Upper lobe of left lung (tissue), 6 donors: ENCODE data around the gene SIVA1. TPM values are rescaled to one million over a fixed set of nuclear protein-coding genes. Genes with fewer than 3 reads are reported as not detected.

Source experiments
- ATAC-seq, 2 donors: fragments of 200-7000 bp; cut with Tn5 transposase; one replicate each; pipeline ENCODE4 v1.9.1; 2022; ENCODE audit warnings: mild to moderate bottlenecking in 2 of 2, moderate library complexity in 2 of 2; ENCODE audit not compliant: low FRiP score in 2 of 2
- DNase-seq, 2 donors: peaks; one replicate each; pipeline ENCODE4 v3.0.0-alpha.2; 2019 to 2020
- H3K27ac ChIP-seq, 4 donors: fragments of 200-600 bp; sonication (generic); one replicate each; pipeline ENCODE4 v1.5.1; 2016 to 2019
- H3K27me3 ChIP-seq, 4 donors: fragments of 200-600 bp; sonication (generic); one replicate each; pipeline ENCODE4 v1.5.1; 2017 to 2019
- H3K36me3 ChIP-seq, 4 donors: fragments of 200-600 bp; sonication (generic); one replicate each; pipeline ENCODE4 v1.5.1; 2016 to 2019
- H3K4me1 ChIP-seq, 4 donors: fragments of 200-600 bp; sonication (generic); one replicate each; pipeline ENCODE4 v1.5.1; 2018 to 2019
- H3K4me3 ChIP-seq, 4 donors: fragments of 200-600 bp; sonication (generic); one replicate each; pipeline ENCODE4 v1.5.1; 2017 to 2019; ENCODE audit warnings: mild to moderate bottlenecking in 2 of 4, moderate library complexity in 1 of 4
- H3K9me3 ChIP-seq, 4 donors: fragments of 200-600 bp; sonication (generic); one replicate each; pipeline ENCODE4 v1.5.1; 2018 to 2019
- EP300 ChIP-seq, 4 donors: sonication (generic); formaldehyde crosslinking; IDR thresholded peaks; one replicate each; pipeline ENCODE4 v1.5.1; 2017; ENCODE audit warnings: antibody characterized with exemption in 4 of 4, control low read depth in 2 of 4
- POLR2A ChIP-seq, 4 donors: fragments of 450-650 bp; IDR thresholded peaks; one replicate each; pipeline ENCODE4 v1.5.1; 2016 to 2017; ENCODE audit warnings: antibody characterized with exemption in 4 of 4, mild to moderate bottlenecking in 2 of 4
- POLR2AphosphoS5 ChIP-seq, 2 donors: sonication (generic); formaldehyde crosslinking; IDR thresholded peaks; one replicate each; pipeline ENCODE4 v1.5.1; 2017; ENCODE audit warnings: antibody characterized with exemption in 2 of 2
- WGBS, 2 donors: methylation state at CpG; one replicate each; pipeline ENCODE4 v1.1.5; 2017 to 2018; 5-methylcytosine and 5-hydroxymethylcytosine counted together
- total RNA-seq, 6 donors: library from RNA; depleted of rRNA in 4 of 6; stranded (reverse); fragments of >200 nt in 4 of 6; gene quantifications; one replicate each; pipeline versions ENCODE4 v1.1.0 to v1.2.1, GENCODE V29; 2016 to 2021
- TF ChIP-seq, protein P1 (sequence below), 6 experiments: fragments of 450-650 bp in 4 of 6; fragments of 200-600 bp in 2 of 6; sonication (generic) in 2 of 6; IDR thresholded peaks; one replicate each; pipeline ENCODE4 v1.5.1; 2016 to 2019; ENCODE audit warnings: antibody characterized with exemption in 6 of 6
- donor health status: DM: no; HTN: no; CAD: no; lungs with moderate emphysema.
- donor health status: DM: no; HTN: yes; CAD: no; lungs with severe emphysema.

The SIVA1 gene
- total RNA-seq, 6 donors from 2014 or later: 72.3 to 241 (median 91.0) TPM

- Histone ChIP-seq H3K4me1 (peaks cover 9 to 24% (median 10%) of the 10 kb centered on the region in 4 donors), H3K4me3 (no peak overlapping the region), H3K9me3 (no peaks in the 10 kb centered on the region), H3K36me3 (peaks cover 5 to 51% (median 36%) of the 10 kb centered on the region in 4 donors), H3K27ac (no peak overlapping the region), H3K27me3 (no peaks in the 10 kb centered on the region)
- TF ChIP-seq POLR2AphosphoS5 (IDR thresholded peaks at IDR 0.05): no peak
- TF ChIP-seq EP300 (IDR thresholded peaks at IDR 0.05): no peak
- TF ChIP-seq, protein P1, sequence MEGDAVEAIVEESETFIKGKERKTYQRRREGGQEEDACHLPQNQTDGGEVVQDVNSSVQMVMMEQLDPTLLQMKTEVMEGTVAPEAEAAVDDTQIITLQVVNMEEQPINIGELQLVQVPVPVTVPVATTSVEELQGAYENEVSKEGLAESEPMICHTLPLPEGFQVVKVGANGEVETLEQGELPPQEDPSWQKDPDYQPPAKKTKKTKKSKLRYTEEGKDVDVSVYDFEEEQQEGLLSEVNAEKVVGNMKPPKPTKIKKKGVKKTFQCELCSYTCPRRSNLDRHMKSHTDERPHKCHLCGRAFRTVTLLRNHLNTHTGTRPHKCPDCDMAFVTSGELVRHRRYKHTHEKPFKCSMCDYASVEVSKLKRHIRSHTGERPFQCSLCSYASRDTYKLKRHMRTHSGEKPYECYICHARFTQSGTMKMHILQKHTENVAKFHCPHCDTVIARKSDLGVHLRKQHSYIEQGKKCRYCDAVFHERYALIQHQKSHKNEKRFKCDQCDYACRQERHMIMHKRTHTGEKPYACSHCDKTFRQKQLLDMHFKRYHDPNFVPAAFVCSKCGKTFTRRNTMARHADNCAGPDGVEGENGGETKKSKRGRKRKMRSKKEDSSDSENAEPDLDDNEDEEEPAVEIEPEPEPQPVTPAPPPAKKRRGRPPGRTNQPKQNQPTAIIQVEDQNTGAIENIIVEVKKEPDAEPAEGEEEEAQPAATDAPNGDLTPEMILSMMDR (IDR thresholded peaks at IDR 0.05): no peak
- TF ChIP-seq POLR2A (IDR thresholded peaks at IDR 0.05): no peak
- ATAC-seq (no peak), DNase-seq (peak in 1 of 2 donors; percentile 71)
- WGBS, 2 donors: 90 to 92% methylated on average over 2 to 14 of the region's 15 CpGs
These were observed 33.6 kb upstream of the SIVA1 start for GRCh38 chr14:104719343-104719742.

DNA sequence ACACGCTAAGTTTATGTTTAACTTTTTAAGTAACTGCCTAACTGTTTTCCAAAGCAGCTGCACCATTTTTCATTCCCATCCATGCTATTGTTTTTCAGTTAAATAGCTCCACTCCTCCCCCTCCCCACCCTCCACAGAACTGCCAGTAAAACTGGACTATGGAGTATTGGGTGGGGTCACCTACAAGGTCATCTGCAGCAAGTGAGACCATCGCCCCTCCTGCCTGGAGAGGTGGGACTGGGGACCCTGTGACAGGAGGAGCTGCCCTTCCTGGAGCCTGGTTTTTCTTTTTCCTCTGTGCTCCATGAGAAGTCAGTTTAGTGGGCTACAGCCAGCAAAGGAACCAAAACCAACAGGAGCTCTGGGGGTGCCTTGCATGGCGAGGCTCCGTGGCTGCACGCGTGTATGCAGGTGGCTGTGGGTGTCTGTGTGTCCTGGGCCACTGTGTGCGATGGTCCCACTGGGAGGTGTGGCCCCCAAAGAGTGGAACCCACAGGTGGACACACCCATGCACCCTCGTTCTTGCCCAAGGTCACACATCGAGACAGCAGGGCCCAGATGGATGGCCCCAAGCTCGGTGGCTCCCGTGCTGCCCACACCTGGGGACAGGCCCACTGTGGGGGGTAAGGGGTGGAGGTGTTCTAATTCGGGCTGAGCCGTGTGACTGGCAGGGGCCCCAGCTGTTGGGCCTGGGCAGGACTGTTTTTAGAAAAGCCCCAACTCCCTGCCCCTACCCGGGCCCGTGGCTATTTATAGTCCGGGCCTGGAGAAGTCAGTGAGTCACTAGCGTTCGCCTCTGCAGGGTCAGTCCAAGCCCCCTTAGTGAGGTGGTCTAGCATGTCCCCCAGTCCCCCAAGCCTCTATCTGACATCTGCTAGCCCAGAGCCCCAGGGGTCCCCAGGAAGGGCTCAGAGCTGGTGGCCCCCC, 31.2 kb upstream of the SIVA1 start:
- Histone ChIP-seq H3K4me1 (peaks cover 17 to 36% (median 22%) of the 10 kb centered on the region in 4 donors), H3K9me3 (no peaks in the 10 kb centered on the region), H3K4me3 (no peak overlapping the region), H3K36me3 (peaks cover 0 to 26% (median 14%) of the 10 kb centered on the region in 4 donors), H3K27me3 (no peaks in the 10 kb centered on the region), H3K27ac (no peak overlapping the region)
- TF ChIP-seq POLR2A (IDR thresholded peaks at IDR 0.05) (no peak), EP300 (IDR thresholded peaks at IDR 0.05) (no peak), POLR2AphosphoS5 (IDR thresholded peaks at IDR 0.05) (no peak)
- TF ChIP-seq, protein P1 (IDR thresholded peaks at IDR 0.05): no peak
- no peak for ATAC-seq
- peak in 1 of 2 donors; percentile 66 for DNase-seq
- 76 to 86% methylated on average over 7 to 18 of the region's 18 CpGs for WGBS, 2 donors

DNA sequence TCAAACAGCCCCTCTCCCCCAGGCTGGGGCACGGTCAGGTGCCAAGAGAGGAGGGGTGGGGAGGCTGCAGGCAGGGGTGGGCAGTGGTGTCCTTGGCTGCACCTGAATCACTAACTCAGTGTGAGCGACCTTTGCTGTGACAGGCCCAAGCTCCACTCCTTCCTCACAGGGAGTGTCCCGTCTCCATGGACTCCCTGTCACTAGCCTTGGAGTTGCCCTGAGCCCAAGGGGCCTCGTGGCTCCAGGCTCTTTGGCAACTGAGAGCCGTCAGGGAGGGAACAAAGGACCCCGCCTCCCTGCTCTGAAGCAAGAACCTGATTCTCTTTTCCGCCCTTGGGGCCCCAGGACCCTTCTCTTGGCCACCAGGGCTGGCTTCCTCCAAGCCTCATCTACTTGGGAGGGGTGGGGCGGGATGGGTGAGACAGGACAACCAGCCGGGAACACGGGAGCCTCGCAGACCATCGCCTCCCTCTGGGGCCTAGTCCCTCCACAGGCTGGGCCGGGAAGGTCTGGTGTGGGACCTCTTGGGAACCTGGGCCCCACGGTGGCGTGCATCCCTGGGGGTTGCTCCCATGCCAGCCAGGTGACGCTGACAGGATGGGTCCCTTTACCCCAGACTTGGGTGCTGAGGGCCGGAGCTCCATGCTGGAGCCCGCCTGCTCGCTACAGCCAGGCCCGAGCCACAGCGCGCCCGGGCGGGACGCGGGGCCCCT, 29.9 kb upstream of the SIVA1 start:
- Histone ChIP-seq H3K4me1 (peaks cover 17 to 36% (median 22%) of the 10 kb centered on the region in 4 donors), H3K36me3 (peaks cover 0 to 17% (median 9%) of the 10 kb centered on the region in 4 donors), H3K9me3 (no peaks in the 10 kb centered on the region), H3K4me3 (peak overlapping the region in 3 of 4 donors; percentile 71 to 90 (median 80)), H3K27me3 (no peaks in the 10 kb centered on the region), H3K27ac (peak overlapping the region in 1 of 4 donors; percentile 74)
- ATAC-seq (no peak), DNase-seq (no peak)
- TF ChIP-seq, protein P1 (IDR thresholded peaks at IDR 0.05): no peak
- TF ChIP-seq POLR2AphosphoS5 (IDR thresholded peaks at IDR 0.05) (no peak), EP300 (IDR thresholded peaks at IDR 0.05) (no peak), POLR2A (IDR thresholded peaks at IDR 0.05) (no peak)
- WGBS, 2 donors: 41 to 60% methylated on average over 12 to 13 of the region's 26 CpGs

- ATAC-seq: peak; percentile 69 to 90
- H3K4me1 ChIP-seq: peaks cover 17 to 36% (median 22%) of the 10 kb centered on the region in 4 donors
- peak within 1 kb of the TSS; percentile 71 to 90 (median 84) for H3K4me3 ChIP-seq
- peak in 1 of 4 donors; percentile 53 for TF ChIP-seq POLR2A (IDR thresholded peaks at IDR 0.05)
- TF ChIP-seq EP300 (IDR thresholded peaks at IDR 0.05): no peak
- TF ChIP-seq, protein P1 (IDR thresholded peaks at IDR 0.05): peak; percentile 94 to 98 (median 96)
- no peaks in the 10 kb centered on the region for H3K27me3 ChIP-seq
- 1 to 2% methylated on average over 22 to 23 of the region's 82 CpGs for WGBS, 2 donors
- H3K9me3 ChIP-seq: no peaks in the 10 kb centered on the region
- peaks cover 0 to 14% (median 7%) of the 10 kb centered on the region in 4 donors for H3K36me3 ChIP-seq
- peak; percentile 68 to 94 for DNase-seq
- H3K27ac ChIP-seq: peak within 1 kb of the TSS; percentile 37 to 74 (median 66)
These were observed 29.1 kb upstream of the SIVA1 start, which contains the start of gene ADSS1 for GRCh38 chr14:104723651-104724406. Gene ADSS1, plus strand, starts transcription at chr14:104724229. Its CDS starts 42 bp downstream, at chr14:104724271.
